HEK293T (cell line): ENCODE measurements around the gene NAA38.

Experiments
- BHLHE40 ChIP-seq: fragments of 450-650 bp; IDR thresholded peaks from 2 replicates; pipeline ENCODE4 v1.6.1; 2016; ENCODE audit warnings: mild to moderate bottlenecking, moderate library complexity, borderline replicate concordance
- CTBP1 ChIP-seq: fragments of 450-650 bp; IDR thresholded peaks from 2 replicates; pipeline ENCODE4 v1.6.1; 2016; ENCODE audit warnings: borderline replicate concordance
- FOXA1 ChIP-seq: fragments of 450-650 bp; IDR thresholded peaks from 2 replicates; pipeline ENCODE4 v1.6.1; 2016; ENCODE audit warnings: mild to moderate bottlenecking
- FOXM1 ChIP-seq: fragments of 450-650 bp; IDR thresholded peaks from 2 replicates; pipeline ENCODE4 v1.6.1; 2017; ENCODE audit warnings: mild to moderate bottlenecking, borderline replicate concordance
- HDGF ChIP-seq: fragments of 450-650 bp; IDR thresholded peaks from 2 replicates; pipeline ENCODE4 v1.6.1; 2017; ENCODE audit warnings: antibody characterized with exemption, borderline replicate concordance
- L3MBTL2 ChIP-seq: fragments of 450-650 bp; conservative IDR thresholded peaks from 2 replicates; pipeline ENCODE4 v1.6.1; 2016; ENCODE audit warnings: mild to moderate bottlenecking
- LEF1 ChIP-seq: fragments of 450-650 bp; IDR thresholded peaks from 2 replicates; pipeline ENCODE4 v1.6.1; 2017; ENCODE audit warnings: mild to moderate bottlenecking, borderline replicate concordance
- NFRKB ChIP-seq: fragments of 450-650 bp; IDR thresholded peaks from 2 replicates; pipeline ENCODE4 v1.6.1; 2016; ENCODE audit warnings: mild to moderate bottlenecking, moderate library complexity
- SP1 ChIP-seq: fragments of 450-650 bp; IDR thresholded peaks from 2 replicates; pipeline ENCODE4 v1.6.1; 2017
- SUZ12 ChIP-seq: fragments of 450-650 bp; IDR thresholded peaks from 2 replicates; pipeline ENCODE4 v1.6.1; 2016; ENCODE audit warnings: mild to moderate bottlenecking
- TF ChIP-seq, protein P1 (sequence below): fragments of 450-650 bp; IDR thresholded peaks from 2 replicates; pipeline ENCODE4 v1.6.1; 2016

- TF ChIP-seq FOXM1: no peak
- no peak for TF ChIP-seq SP1
- no peak for TF ChIP-seq SUZ12
- no peak for TF ChIP-seq CTBP1
- TF ChIP-seq L3MBTL2: no peak
- TF ChIP-seq BHLHE40: no peak
- no peak for TF ChIP-seq HDGF
- TF ChIP-seq, protein P1, sequence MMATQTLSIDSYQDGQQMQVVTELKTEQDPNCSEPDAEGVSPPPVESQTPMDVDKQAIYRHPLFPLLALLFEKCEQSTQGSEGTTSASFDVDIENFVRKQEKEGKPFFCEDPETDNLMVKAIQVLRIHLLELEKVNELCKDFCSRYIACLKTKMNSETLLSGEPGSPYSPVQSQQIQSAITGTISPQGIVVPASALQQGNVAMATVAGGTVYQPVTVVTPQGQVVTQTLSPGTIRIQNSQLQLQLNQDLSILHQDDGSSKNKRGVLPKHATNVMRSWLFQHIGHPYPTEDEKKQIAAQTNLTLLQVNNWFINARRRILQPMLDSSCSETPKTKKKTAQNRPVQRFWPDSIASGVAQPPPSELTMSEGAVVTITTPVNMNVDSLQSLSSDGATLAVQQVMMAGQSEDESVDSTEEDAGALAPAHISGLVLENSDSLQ: no peak
- no peak for TF ChIP-seq NFRKB
- TF ChIP-seq LEF1: no peak
- TF ChIP-seq FOXA1: no peak
These were observed 33.8 kb downstream of the NAA38 start for GRCh38 chr17:7823581-7824001.
